ENCODE data around the gene FGFR2. TPM values are rescaled to one million over a fixed set of nuclear protein-coding genes. Genes with fewer than 3 reads are reported as not detected.

The FGFR2 gene
- total and polyA plus RNA-seq, 2 of the 4 experiments (the other 2 are of a cell fraction): not detected

DNA sequence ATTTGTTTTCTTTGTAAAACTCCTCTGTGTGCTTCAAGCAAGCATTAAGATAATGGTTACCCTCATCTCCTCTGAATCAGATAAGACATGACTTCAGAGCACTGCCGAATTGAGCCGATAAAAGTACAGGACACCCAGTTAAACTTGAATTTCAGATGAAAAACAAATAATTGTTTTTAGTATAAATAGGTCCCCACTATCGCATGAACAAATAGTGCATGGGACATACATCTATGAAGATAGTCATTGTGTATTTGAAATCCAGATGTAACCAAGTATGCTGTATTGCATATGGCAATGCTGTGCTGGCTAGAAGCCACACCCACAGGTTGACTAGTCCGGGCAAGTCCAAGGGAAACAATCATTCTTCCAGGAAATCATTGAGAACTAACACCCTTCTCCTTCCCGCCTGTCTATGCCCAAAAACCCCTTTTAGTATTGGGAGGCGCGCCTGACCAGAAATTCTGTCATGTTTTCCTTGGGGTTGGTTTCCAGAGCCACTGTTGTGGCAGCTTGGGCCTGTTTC is 12.6 kb upstream of the FGFR2 start:
- H2BK20ac ChIP-seq (ENCODE audit: low read depth, low read length): no peak overlapping the region
- WGBS, 2 experiments (ENCODE audit: extremely low coverage in 2 of 2, insufficient read length in 1 of 2): no CpG with 5 or more reads among the region's 7 CpGs
- no peak overlapping the region for H3K4me2 ChIP-seq (ENCODE audit: low read depth, low read length)
- CTCF ChIA-PET: no interaction called here
- no peak overlapping the region for H4K5ac ChIP-seq (ENCODE audit: low read depth, low read length)
- no peak overlapping the region for H3K23ac ChIP-seq (ENCODE audit: low read depth, low read length)
- dilution Hi-C loops (cut with HindIII; ENCODE audit: low sequenced_read_pairs, unreplicated experiment): no loop called here
- no peaks in the 10 kb centered on the region for H3K79me1 ChIP-seq (ENCODE audit: low read depth in 1 of 2, low read length in 2 of 2)
- no TSS peak for BruUV-seq (replicated peaks)
- H3K4me1 ChIP-seq (ENCODE audit: control insufficient read depth, insufficient read depth, low read length): no peaks in the 10 kb centered on the region
- no peak overlapping the region for H2AK5ac ChIP-seq (ENCODE audit: low read depth, low read length)
- no peak overlapping the region for H3K56ac ChIP-seq (ENCODE audit: extremely low read depth, insufficient read depth, low read length)
- no peak overlapping the region for H2AK9ac ChIP-seq (replicated peaks; ENCODE audit: low read depth, low read length, poor library complexity)
- no peak overlapping the region for H3K27ac ChIP-seq (ENCODE audit: insufficient read depth, low read length)
- no peak overlapping the region for H3K9ac ChIP-seq (ENCODE audit: low read depth, low read length)
- H3K14ac ChIP-seq (replicated peaks; ENCODE audit: low read depth, low read length): no peak overlapping the region
- no peak overlapping the region for H3K18ac ChIP-seq (ENCODE audit: low read depth, low read length)
- H4K8ac ChIP-seq (ENCODE audit: low read depth in 2 of 2, low read length in 2 of 2): no peak overlapping the region
- H3K9me3 ChIP-seq (ENCODE audit: control insufficient read depth, insufficient read depth, low read length): peaks cover 12% of the 10 kb centered on the region; the same call in 1 of the 2 replicates
- H2BK5ac ChIP-seq (ENCODE audit: low read depth, low read length, poor library complexity, severe bottlenecking): no peak overlapping the region
- H3K9me1 ChIP-seq (ENCODE audit: insufficient read depth, low read length): no peaks in the 10 kb centered on the region
- intact Hi-C loops (cut with micrococcal nuclease): no loop called here
- no peak for ATAC-seq (ENCODE audit: low read depth)
- in situ Hi-C loops (cut with MboI; ENCODE audit: low sequenced_read_pairs): no loop called here
- POLR2A ChIA-PET (ENCODE audit: unreplicated experiment): no interaction called here
- H4K91ac ChIP-seq (ENCODE audit: insufficient read depth, low read depth, low read length): no peak overlapping the region
- no peak for DNase-seq
- no peak for TF ChIP-seq RFX5 (IDR thresholded peaks at IDR 0.05; ENCODE audit: low read depth, low read length)
- TF ChIP-seq, protein P1, sequence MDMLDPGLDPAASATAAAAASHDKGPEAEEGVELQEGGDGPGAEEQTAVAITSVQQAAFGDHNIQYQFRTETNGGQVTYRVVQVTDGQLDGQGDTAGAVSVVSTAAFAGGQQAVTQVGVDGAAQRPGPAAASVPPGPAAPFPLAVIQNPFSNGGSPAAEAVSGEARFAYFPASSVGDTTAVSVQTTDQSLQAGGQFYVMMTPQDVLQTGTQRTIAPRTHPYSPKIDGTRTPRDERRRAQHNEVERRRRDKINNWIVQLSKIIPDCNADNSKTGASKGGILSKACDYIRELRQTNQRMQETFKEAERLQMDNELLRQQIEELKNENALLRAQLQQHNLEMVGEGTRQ (IDR thresholded peaks at IDR 0.05; ENCODE audit: low read depth, low read length): no peak
- no peak for TF ChIP-seq RAD21 (IDR thresholded peaks at IDR 0.05; ENCODE audit: low read length)
- no peak for TF ChIP-seq CHD1 (IDR thresholded peaks at IDR 0.05; ENCODE audit: low read depth, low read length)
- TF ChIP-seq FOS (IDR thresholded peaks at IDR 0.05; ENCODE audit: low read depth, low read length): no peak
- TF ChIP-seq MAFK (IDR thresholded peaks at IDR 0.05; ENCODE audit: low read depth, low read length): no peak
- TF ChIP-seq RCOR1 (IDR thresholded peaks at IDR 0.05; ENCODE audit: insufficient replicate concordance, low read length): no peak
- TF ChIP-seq BHLHE40 (IDR thresholded peaks at IDR 0.05; ENCODE audit: low read depth, low read length): no peak
- TF ChIP-seq, protein P2, sequence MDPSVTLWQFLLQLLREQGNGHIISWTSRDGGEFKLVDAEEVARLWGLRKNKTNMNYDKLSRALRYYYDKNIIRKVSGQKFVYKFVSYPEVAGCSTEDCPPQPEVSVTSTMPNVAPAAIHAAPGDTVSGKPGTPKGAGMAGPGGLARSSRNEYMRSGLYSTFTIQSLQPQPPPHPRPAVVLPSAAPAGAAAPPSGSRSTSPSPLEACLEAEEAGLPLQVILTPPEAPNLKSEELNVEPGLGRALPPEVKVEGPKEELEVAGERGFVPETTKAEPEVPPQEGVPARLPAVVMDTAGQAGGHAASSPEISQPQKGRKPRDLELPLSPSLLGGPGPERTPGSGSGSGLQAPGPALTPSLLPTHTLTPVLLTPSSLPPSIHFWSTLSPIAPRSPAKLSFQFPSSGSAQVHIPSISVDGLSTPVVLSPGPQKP (IDR thresholded peaks at IDR 0.05; ENCODE audit: borderline replicate concordance, low read depth, low read length): no peak
- TF ChIP-seq MXI1 (IDR thresholded peaks at IDR 0.05; ENCODE audit: borderline replicate concordance, low read depth, low read length): no peak
- TF ChIP-seq NFE2L2 (IDR thresholded peaks at IDR 0.05; ENCODE audit: low read depth, low read length): no peak
- TF ChIP-seq, protein P3, sequence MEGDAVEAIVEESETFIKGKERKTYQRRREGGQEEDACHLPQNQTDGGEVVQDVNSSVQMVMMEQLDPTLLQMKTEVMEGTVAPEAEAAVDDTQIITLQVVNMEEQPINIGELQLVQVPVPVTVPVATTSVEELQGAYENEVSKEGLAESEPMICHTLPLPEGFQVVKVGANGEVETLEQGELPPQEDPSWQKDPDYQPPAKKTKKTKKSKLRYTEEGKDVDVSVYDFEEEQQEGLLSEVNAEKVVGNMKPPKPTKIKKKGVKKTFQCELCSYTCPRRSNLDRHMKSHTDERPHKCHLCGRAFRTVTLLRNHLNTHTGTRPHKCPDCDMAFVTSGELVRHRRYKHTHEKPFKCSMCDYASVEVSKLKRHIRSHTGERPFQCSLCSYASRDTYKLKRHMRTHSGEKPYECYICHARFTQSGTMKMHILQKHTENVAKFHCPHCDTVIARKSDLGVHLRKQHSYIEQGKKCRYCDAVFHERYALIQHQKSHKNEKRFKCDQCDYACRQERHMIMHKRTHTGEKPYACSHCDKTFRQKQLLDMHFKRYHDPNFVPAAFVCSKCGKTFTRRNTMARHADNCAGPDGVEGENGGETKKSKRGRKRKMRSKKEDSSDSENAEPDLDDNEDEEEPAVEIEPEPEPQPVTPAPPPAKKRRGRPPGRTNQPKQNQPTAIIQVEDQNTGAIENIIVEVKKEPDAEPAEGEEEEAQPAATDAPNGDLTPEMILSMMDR (conservative IDR thresholded peaks at IDR 0.05; ENCODE audit: low read depth, low read length): no peak
- TF ChIP-seq MAZ (IDR thresholded peaks at IDR 0.05; ENCODE audit: borderline replicate concordance, low read depth, low read length): no peak
- TF ChIP-seq CEBPB (IDR thresholded peaks at IDR 0.05; ENCODE audit: low read depth, low read length): no peak
- no peaks in the 10 kb centered on the region for H3K27me3 ChIP-seq (ENCODE audit: control insufficient read depth, insufficient read depth, low read length)
- no peak overlapping the region for H2BK120ac ChIP-seq (ENCODE audit: low read depth, low read length)
- no peak overlapping the region for H2BK15ac ChIP-seq (ENCODE audit: low read depth, low read length)
- no peak overlapping the region for H2AFZ ChIP-seq (replicated peaks; ENCODE audit: low read length, poor library complexity)
- H4K20me1 ChIP-seq (ENCODE audit: insufficient read depth, low read length): no peaks in the 10 kb centered on the region
- H3K36me3 ChIP-seq (ENCODE audit: control insufficient read depth, insufficient read depth, low read length): no peaks in the 10 kb centered on the region
- no peak overlapping the region for H3K4ac ChIP-seq (ENCODE audit: low read depth, low read length)
- no peak overlapping the region for H3K4me3 ChIP-seq (ENCODE audit: insufficient read depth, low read depth, low read length)

Measured in IMR-90 (cell line).